WERI-Rb-1 (cell line): Measurements from ENCODE around the gene MNAT1.

Experiments
- DNase-seq: peaks from one replicate; pipeline ENCODE4 v3.0.0-alpha.2; 2020
- H3K27ac ChIP-seq: fragments of 250-450 bp; sonication (Bioruptor Pico); 2 replicates; pipeline ENCODE4 v1.5.1; 2020; ENCODE audit warnings: mild to moderate bottlenecking, moderate library complexity
- H3K27me3 ChIP-seq: fragments of 250-450 bp; sonication (Bioruptor Pico); 2 replicates; pipeline ENCODE4 v1.5.1; 2021; ENCODE audit warnings: mild to moderate bottlenecking, low read depth, moderate library complexity; ENCODE audit not compliant: insufficient read depth, severe bottlenecking
- H3K36me3 ChIP-seq: fragments of 250-450 bp; sonication (Bioruptor Pico); 2 replicates; pipeline ENCODE4 v1.5.1; 2020; ENCODE audit warnings: mild to moderate bottlenecking, moderate library complexity
- H3K4me3 ChIP-seq: 2 replicates; pipeline ENCODE4 v1.5.1; 2011; ENCODE audit warnings: low read depth, mild to moderate bottlenecking, control low read depth, low read length
- H3K9me3 ChIP-seq: fragments of 250-450 bp; sonication (Bioruptor Pico); 2 replicates; pipeline ENCODE4 v1.5.1; 2021; ENCODE audit warnings: mild to moderate bottlenecking, moderate library complexity; ENCODE audit not compliant: severe bottlenecking
- TF ChIP-seq, protein P1 (sequence below): IDR thresholded peaks from 2 replicates; pipeline ENCODE4 v1.5.1; 2011; ENCODE audit warnings: low read depth, mild to moderate bottlenecking, control low read depth, inconsistent platforms, low read length

Gene MNAT1

DNA sequence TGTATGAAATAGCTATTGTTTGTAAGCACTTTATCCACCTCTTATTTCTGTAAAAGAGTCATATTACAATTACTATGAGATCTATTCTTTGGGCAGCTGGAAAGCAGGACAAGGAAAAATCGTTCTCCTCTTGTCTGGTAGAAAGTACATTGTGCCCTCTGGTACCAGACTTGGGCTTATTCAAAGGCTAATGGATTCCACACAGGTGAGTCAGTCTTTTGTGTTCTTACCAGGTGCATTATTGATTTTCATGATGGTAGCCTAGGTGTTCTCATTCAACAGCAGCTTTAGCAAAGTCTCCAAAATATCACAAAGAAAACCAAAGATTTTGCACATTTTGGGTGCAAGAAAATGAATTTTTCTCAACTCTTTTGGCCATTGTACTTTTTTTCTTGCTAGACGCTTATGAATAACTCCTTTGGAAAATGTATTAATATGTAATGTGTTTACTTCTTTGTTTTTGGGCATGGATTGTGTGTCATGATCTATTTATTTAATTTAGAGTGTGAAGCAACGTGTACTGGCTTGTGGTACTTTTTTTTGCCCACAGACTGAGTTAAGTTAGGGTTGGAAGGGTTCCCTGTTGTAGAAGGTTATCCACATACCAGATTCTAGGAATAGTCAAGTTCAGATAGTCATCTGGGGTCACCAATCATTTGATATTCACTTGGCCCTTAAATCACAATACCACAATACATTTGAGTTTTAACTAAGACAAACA, 26.2 kb downstream of the MNAT1 start:
- DNase-seq = no peak
- H3K27ac ChIP-seq = no peak overlapping the region
- H3K27me3 ChIP-seq = no peaks in the 10 kb centered on the region
- no peaks in the 10 kb centered on the region for H3K9me3 ChIP-seq
- H3K4me3 ChIP-seq = no peak overlapping the region
- TF ChIP-seq, protein P1, sequence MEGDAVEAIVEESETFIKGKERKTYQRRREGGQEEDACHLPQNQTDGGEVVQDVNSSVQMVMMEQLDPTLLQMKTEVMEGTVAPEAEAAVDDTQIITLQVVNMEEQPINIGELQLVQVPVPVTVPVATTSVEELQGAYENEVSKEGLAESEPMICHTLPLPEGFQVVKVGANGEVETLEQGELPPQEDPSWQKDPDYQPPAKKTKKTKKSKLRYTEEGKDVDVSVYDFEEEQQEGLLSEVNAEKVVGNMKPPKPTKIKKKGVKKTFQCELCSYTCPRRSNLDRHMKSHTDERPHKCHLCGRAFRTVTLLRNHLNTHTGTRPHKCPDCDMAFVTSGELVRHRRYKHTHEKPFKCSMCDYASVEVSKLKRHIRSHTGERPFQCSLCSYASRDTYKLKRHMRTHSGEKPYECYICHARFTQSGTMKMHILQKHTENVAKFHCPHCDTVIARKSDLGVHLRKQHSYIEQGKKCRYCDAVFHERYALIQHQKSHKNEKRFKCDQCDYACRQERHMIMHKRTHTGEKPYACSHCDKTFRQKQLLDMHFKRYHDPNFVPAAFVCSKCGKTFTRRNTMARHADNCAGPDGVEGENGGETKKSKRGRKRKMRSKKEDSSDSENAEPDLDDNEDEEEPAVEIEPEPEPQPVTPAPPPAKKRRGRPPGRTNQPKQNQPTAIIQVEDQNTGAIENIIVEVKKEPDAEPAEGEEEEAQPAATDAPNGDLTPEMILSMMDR = no peak
- H3K36me3 ChIP-seq = no peaks in the 10 kb centered on the region

DNA sequence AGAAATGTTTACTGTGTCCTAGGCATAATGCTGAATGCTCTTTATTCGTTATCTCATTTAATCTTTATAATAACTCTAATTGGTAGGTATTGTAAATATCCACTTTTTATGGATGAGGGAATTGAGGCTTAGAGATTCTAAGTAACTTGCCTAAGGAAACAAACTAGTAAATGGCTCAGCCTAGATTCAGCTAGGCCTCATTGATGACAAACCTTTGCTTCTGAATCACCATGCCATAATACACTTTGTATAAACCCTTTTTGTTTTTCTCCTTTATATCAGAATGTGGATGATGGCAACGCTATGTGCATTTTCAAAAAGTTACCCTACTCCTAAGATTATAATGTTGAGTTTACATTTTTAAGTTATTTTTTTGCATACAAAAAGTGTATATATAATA, 34.0 kb downstream of the MNAT1 start:
- Histone ChIP-seq H3K27me3 (no peaks in the 10 kb centered on the region), H3K27ac (no peak overlapping the region), H3K9me3 (no peaks in the 10 kb centered on the region), H3K4me3 (no peak overlapping the region), H3K36me3 (no peaks in the 10 kb centered on the region)
- DNase-seq = no peak
- TF ChIP-seq, protein P1 = no peak

DNA sequence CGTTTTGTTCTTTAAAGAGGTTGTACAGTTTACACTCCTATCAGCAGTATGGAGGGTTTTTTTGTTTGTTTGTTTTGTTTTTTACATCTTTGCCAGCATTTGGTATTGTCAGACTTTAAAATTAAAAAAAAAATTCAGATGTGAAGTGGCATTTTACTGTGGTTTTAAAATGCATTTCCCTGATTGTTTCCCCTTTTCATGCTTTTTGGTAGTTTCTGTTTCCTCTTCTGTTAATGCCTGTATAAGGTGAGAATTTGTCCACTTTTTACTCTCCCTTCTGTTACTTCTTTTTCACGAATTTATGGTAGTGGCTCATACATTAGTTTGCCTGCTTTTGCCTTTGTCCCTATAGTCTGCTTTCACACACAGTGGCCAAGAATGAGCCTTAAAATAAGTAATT, 36.6 kb downstream of the MNAT1 start:
- H3K9me3 ChIP-seq = no peaks in the 10 kb centered on the region
- H3K36me3 ChIP-seq = no peaks in the 10 kb centered on the region
- DNase-seq = no peak
- no peak overlapping the region for H3K27ac ChIP-seq
- TF ChIP-seq, protein P1 = no peak
- no peaks in the 10 kb centered on the region for H3K27me3 ChIP-seq
- no peak overlapping the region for H3K4me3 ChIP-seq

DNA sequence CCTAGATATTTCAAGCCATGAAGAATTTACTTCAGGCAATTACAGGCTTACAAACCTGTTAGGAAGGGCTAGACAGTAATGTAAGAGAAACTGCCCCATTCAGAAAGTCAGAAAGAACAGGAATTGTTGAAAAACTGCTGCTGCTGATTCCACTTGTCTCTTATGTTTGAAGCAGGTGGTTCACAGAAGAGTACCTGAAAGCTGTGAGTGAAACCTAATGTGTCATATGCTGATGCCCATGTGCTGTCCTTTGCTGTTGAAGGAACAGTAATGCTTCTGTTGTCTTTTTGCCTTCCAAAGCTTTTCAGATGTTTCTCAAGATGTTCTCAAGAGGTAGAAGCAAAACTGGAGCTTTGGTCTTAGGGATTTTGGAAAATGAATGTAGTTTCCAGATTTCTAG, 39.0 kb downstream of the MNAT1 start:
- no peak overlapping the region for H3K27ac ChIP-seq
- TF ChIP-seq, protein P1 = no peak
- no peaks in the 10 kb centered on the region for H3K9me3 ChIP-seq

DNA sequence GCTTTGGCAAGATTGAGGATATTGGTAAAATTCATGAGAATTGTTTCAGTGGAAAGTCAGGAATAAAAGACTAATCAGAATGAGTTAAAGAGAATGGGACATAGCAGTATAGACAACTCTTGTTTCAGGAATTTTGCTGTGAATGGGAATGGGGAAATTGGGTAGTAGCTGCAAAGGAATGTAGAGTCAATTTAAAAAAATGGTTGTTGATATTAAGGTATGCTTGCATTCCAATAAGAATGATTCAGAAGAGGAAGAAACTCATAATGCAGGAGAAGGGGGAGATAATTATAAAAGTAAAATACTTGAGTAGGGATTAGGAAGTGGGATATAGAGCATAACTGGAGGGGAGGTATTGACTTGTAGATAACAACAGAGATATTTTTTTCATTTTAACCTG, 40.7 kb downstream of the MNAT1 start:
- H3K36me3 ChIP-seq = no peaks in the 10 kb centered on the region
- no peak for DNase-seq
- H3K27me3 ChIP-seq = no peaks in the 10 kb centered on the region
- TF ChIP-seq, protein P1 = no peak
- no peak overlapping the region for H3K27ac ChIP-seq
- H3K4me3 ChIP-seq = no peak overlapping the region
- no peaks in the 10 kb centered on the region for H3K9me3 ChIP-seq

More for the DNA sequence above, 39.0 kb downstream of the MNAT1 start:
- Histone ChIP-seq H3K36me3 (no peaks in the 10 kb centered on the region), H3K4me3 (no peak overlapping the region), H3K27me3 (no peaks in the 10 kb centered on the region)
- DNase-seq = no peak
